HepG2 (cell line): ENCODE data around the gene CKB. TPM values are rescaled to one million over a fixed set of nuclear protein-coding genes. Genes with fewer than 3 reads are reported as not detected.

Experiments used
- ATAC-seq: fragments of 200-7000 bp; cut with Tn5 transposase; 3 replicates; pipeline ENCODE4 v1.9.1; 2020; ENCODE audit warnings: mild to moderate bottlenecking, moderate library complexity
- BruUV-seq: library from RNA; stranded (reverse); fragments of 400-500 nt; replicated peaks from 2 replicates; lab custom pipeline; 2021; lab: Mats Ljungman, UMichigan
- CTCF ChIA-PET: fragments of 300-600 bp; formaldehyde crosslinking; extraction: SDS; loops from one replicate; lab custom pipeline; 2021; ENCODE audit warnings: low total read pairs, inconsistent platforms, low intra/inter-chr PET ratio; lab: Yijun Ruan, JAX
- POLR2A ChIA-PET: fragments of 350-600 bp; sonication (Branson Sonifier 250); formaldehyde crosslinking; loops from one replicate; lab custom pipeline; 2020; ENCODE audit warnings: antibody characterized with exemption, inconsistent platforms; lab: Yijun Ruan, JAX
- DNase-seq: peaks from one replicate; pipeline ENCODE4 v3.0.0-alpha.2; 2015; ENCODE audit warnings: low spot score
- FAIRE-seq: peaks from 3 replicates; lab custom pipeline; 2011; peaks lifted over from hg19 to GRCh38; lab: Jason Lieb, UNC
- H2AFZ ChIP-seq: one replicate; pipeline ENCODE4 v1.6.1; 2011; ENCODE audit warnings: low read length, inconsistent platforms
- H3K27ac ChIP-seq: fragments of 300-600 bp; 3 replicates; pipeline ENCODE4 v1.8.0; 2011; ENCODE audit warnings: mixed run types, mild to moderate bottlenecking, mixed read lengths, low read length, inconsistent platforms; ENCODE audit not compliant: insufficient read depth; ENCODE audit errors: extremely low read length
- H3K27me3 ChIP-seq, 2 experiments: fragments of 200-600 bp in 1 of 2; 2 replicates in 1 of 2; 3 replicates in 1 of 2; pipeline versions ENCODE4 v1.6.0 to v1.8.0; 2011; ENCODE audit warnings: low read length in 2 of 2, mild to moderate bottlenecking in 2 of 2, moderate library complexity in 2 of 2, inconsistent platforms in 1 of 2; ENCODE audit not compliant: insufficient read depth in 2 of 2, control insufficient read depth in 1 of 2
- H3K36me3 ChIP-seq, 2 experiments: fragments of 200-600 bp in 1 of 2; replicated peaks in 1 of 2; 2 replicates in 1 of 2; 3 replicates in 1 of 2; pipeline versions ENCODE4 v1.5.1 to v1.8.0; 2011; ENCODE audit warnings: low read length in 2 of 2, inconsistent platforms in 1 of 2; ENCODE audit not compliant: insufficient read depth in 2 of 2, control insufficient read depth in 1 of 2
- H3K4me1 ChIP-seq: 2 replicates; pipeline ENCODE4 v1.5.1; 2012; ENCODE audit warnings: low read length, inconsistent platforms; ENCODE audit not compliant: insufficient read depth
- H3K4me2 ChIP-seq: 2 replicates; pipeline ENCODE4 v1.6.0; 2011; ENCODE audit warnings: low read depth, low read length, inconsistent platforms
- H3K4me3 ChIP-seq, 3 experiments: fragments of 200-600 bp in 1 of 3; sonication (generic), shearing (Covaris generic) in 1 of 3; replicated peaks in 1 of 3; 2 replicates each; pipeline ENCODE4 v1.5.1; 2011 to 2016; ENCODE audit warnings: low read length in 3 of 3, inconsistent platforms in 2 of 3, low read depth in 2 of 3, mild to moderate bottlenecking in 2 of 3, control low read depth in 1 of 3, mixed read lengths in 1 of 3; ENCODE audit not compliant: insufficient read depth in 1 of 3
- H3K79me2 ChIP-seq: one replicate; pipeline ENCODE4 v1.6.1; 2011; ENCODE audit warnings: low read length, inconsistent platforms; ENCODE audit not compliant: insufficient read depth
- H3K9ac ChIP-seq: 2 replicates; pipeline ENCODE4 v1.6.0; 2011; ENCODE audit warnings: mild to moderate bottlenecking, low read depth, low read length, inconsistent platforms; ENCODE audit not compliant: insufficient read depth
- H3K9me3 ChIP-seq: 2 replicates; pipeline ENCODE4 v1.5.1; 2012; ENCODE audit warnings: mild to moderate bottlenecking, low read length
- H4K20me1 ChIP-seq: 2 replicates; pipeline ENCODE4 v1.6.0; 2011; ENCODE audit warnings: inconsistent platforms, mild to moderate bottlenecking, low read length, moderate library complexity; ENCODE audit not compliant: insufficient read depth
- CSRNP1 ChIP-seq: sonication (generic); formaldehyde crosslinking; IDR thresholded peaks from 2 replicates; pipeline ENCODE4 v1.8.1; 2023; ENCODE audit warnings: mild to moderate bottlenecking, missing genetic modification reagents
- CSRNP2 ChIP-seq: sonication (generic); formaldehyde crosslinking; conservative IDR thresholded peaks from 2 replicates; pipeline ENCODE4 v1.8.0; 2022; ENCODE audit warnings: low read depth, missing genetic modification reagents
- DRAP1 ChIP-seq: IDR thresholded peaks from 2 replicates; pipeline ENCODE4 v1.6.1; 2016; ENCODE audit warnings: missing genetic modification reagents, missing compliant biosample characterization
- ETS1 ChIP-seq: sonication (generic); formaldehyde crosslinking; IDR thresholded peaks from 2 replicates; pipeline ENCODE4 v1.4.0; 2020; ENCODE audit warnings: missing genetic modification reagents
- FOXC1 ChIP-seq: sonication (generic); formaldehyde crosslinking; IDR thresholded peaks from 2 replicates; pipeline ENCODE4 v1.8.0; 2022; ENCODE audit warnings: mild to moderate bottlenecking, missing genetic modification reagents, borderline replicate concordance
- POLR2AphosphoS5 ChIP-seq: IDR thresholded peaks from 2 replicates; pipeline ENCODE4 v1.6.1; 2012; ENCODE audit warnings: low read depth, low read length
- PTBP1 ChIP-seq: fragments of 200-400 bp; formaldehyde crosslinking; IDR thresholded peaks from 2 replicates; pipeline ENCODE4 v1.6.1; 2018; ENCODE audit warnings: low read length, low read depth; ENCODE audit not compliant: poor library complexity, severe bottlenecking
- SRSF4 ChIP-seq: fragments of 200-400 bp; formaldehyde crosslinking; IDR thresholded peaks from one replicate; pipeline ENCODE4 v1.6.1; 2018; ENCODE audit warnings: mild to moderate bottlenecking, low read depth, low read length, moderate library complexity; ENCODE audit not compliant: poor library complexity, severe bottlenecking
- SUZ12 ChIP-seq: fragments of 150-350 bp; IDR thresholded peaks from 2 replicates; pipeline ENCODE4 v1.6.1; 2014; ENCODE audit warnings: low read depth, low read length
- U2AF1 ChIP-seq: fragments of 200-400 bp; formaldehyde crosslinking; optimal IDR thresholded peaks from 2 replicates; pipeline ENCODE3; 2017; ENCODE audit warnings: mild to moderate bottlenecking, low read depth, low read length
- ZNF207 ChIP-seq: fragments of 450-650 bp; IDR thresholded peaks from 2 replicates; pipeline ENCODE4 v1.6.1; 2016; ENCODE audit warnings: antibody characterized with exemption, borderline replicate concordance
- ZNF3 ChIP-seq: IDR thresholded peaks from 2 replicates; pipeline ENCODE4 v1.7.0; 2017; ENCODE audit warnings: inconsistent platforms
- ZNF546 ChIP-seq: sonication (generic); formaldehyde crosslinking; conservative IDR thresholded peaks from 2 replicates; pipeline ENCODE4 v1.8.1; 2023; ENCODE audit warnings: mild to moderate bottlenecking, missing genetic modification reagents
- ZNF564 ChIP-seq: sonication (generic); formaldehyde crosslinking; IDR thresholded peaks from 2 replicates; pipeline ENCODE4 v1.8.1; 2023; ENCODE audit warnings: mild to moderate bottlenecking, missing genetic modification reagents
- ZNF770 ChIP-seq: sonication (generic); formaldehyde crosslinking; IDR thresholded peaks from 2 replicates; pipeline ENCODE4 v1.5.0; 2020; ENCODE audit warnings: mild to moderate bottlenecking, missing genetic modification reagents
- WGBS: methylation state at CpG from one replicate; pipeline ENCODE4 v1.1.6; 2017; ENCODE audit warnings: low lambda C conversion rate; 5-methylcytosine and 5-hydroxymethylcytosine counted together
- in situ Hi-C: cut with HindIII; loops from 2 replicates; pipeline ENCODE4 v1.10.0; 2017; ENCODE audit warnings: low pct_unique_long_range_greater_than_20kb; ENCODE audit not compliant: extremely low pct_ligation_motif_present
- intact Hi-C: fragments of 100-400 bp; cut with micrococcal nuclease; formaldehyde crosslinking; loops from one replicate; pipeline ENCODE4 v1.10.0; 2022; ENCODE audit not compliant: unreplicated experiment
- polyA plus RNA-seq, 8 experiments: library from polyadenylated mRNA; depleted of rRNA in 3 of 8; stranded (reverse) in 7 of 8; unstranded in 1 of 8; fragments of >200 nt; fragmentation: Illumina TruSeq in 4 of 8; extraction: Trizol in 4 of 8; gene quantifications; 2 replicates each; pipeline versions ENCODE4 v1.2.1 to v1.2.3, GENCODE V29; 2011 to 2016; ENCODE audit warnings: low read depth in 4 of 8, missing spikeins in 1 of 8, mixed read lengths in 1 of 8; ENCODE audit not compliant: insufficient read depth in 1 of 8
- total RNA-seq, 5 experiments: library from RNA; depleted of rRNA; stranded (reverse); fragments of >200 nt; fragmentation: Illumina TruSeq; extraction: Trizol; gene quantifications; 2 replicates each; pipeline ENCODE4 v1.2.3, GENCODE V29; 2016; ENCODE audit warnings: low read depth in 1 of 5

CKB gene
- total and polyA plus RNA-seq, 2 of the 13 experiments (the other 11 are each of a cell fraction or from before 2014, with no cell fraction given): 82.3 to 217 TPM

- 0 out of 2 replicates have a peak, but pooled peaks have one; percentile 6 for TF ChIP-seq ZNF564 (CRISPR knock-in tag)
Observed at GRCh38 chr14:103527408-103528145, 4.9 kb upstream of the CKB start (continued).

- intact Hi-C loops: no loop called here
- POLR2A ChIA-PET: interaction anchor here (1.1 to 3.1 kb wide), 5 partner anchors 9 to 353 kb away, joined by 3 to 24 read pairs (median 12); partner anchors contain the start of genes BAG5 and COA8
- no peak overlapping the region for H3K9ac ChIP-seq
- TF ChIP-seq PTBP1 (no peak), SUZ12 (no peak), FOXC1 (CRISPR knock-in tag) (no peak), ETS1 (CRISPR knock-in tag) (0 out of 2 replicates have a peak, but pooled peaks have one; percentile 40), ZNF770 (CRISPR knock-in tag) (peak; percentile 80), ZNF207 (no peak), ZNF546 (CRISPR knock-in tag) (peak; percentile 37; the same call in 1 of the 2 replicates), DRAP1 (no peak), CSRNP1 (CRISPR knock-in tag) (0 out of 2 replicates have a peak, but pooled peaks have one; percentile 56), POLR2AphosphoS5 (no peak), CSRNP2 (CRISPR knock-in tag) (no peak), SRSF4 (no peak), ZNF3 (CRISPR knock-in tag) (no peak), U2AF1 (no peak)
Observed at GRCh38 chr14:103526914-103527248, 4.3 kb upstream of the CKB start.

More at GRCh38 chr14:103526914-103527248, 4.3 kb upstream of the CKB start:
- Histone ChIP-seq H3K79me2 (peaks cover 34% of the 10 kb centered on the region), H3K4me1 (peaks cover 75% of the 10 kb centered on the region), H3K4me2 (peak overlapping the region; percentile 78), H3K4me3 (peak overlapping the region in 1 of 3 experiments; percentile 51; a peak in 1 of 6 replicates), H3K27ac (peak overlapping the region; percentile 89), H3K27me3 (no peaks in the 10 kb centered on the region; a peak in 1 of 5 replicates), H3K9me3 (no peaks in the 10 kb centered on the region), H4K20me1 (no peaks in the 10 kb centered on the region), H2AFZ (no peak overlapping the region), H3K36me3 (peaks cover 0 to 3% of the 10 kb centered on the region in 2 experiments; a peak in 2 of 5 replicates)
- DNase-seq (no peak), ATAC-seq (no peak), FAIRE-seq (no peak)
- in situ Hi-C loops: no loop called here
- CTCF ChIA-PET: no interaction called here
- WGBS: 83% methylated on average over 1 of the region's 1 CpG
- no TSS peak for BruUV-seq
